22Rv1 (cell line): Measurements from ENCODE around the gene SH3BP2.

Source experiments
- H3K27ac ChIP-seq: fragments of 450-650 bp; 2 replicates; pipeline ENCODE4 v1.5.1; 2017
- CTCF ChIP-seq: fragments of 450-650 bp; IDR thresholded peaks from 2 replicates; pipeline ENCODE4 v1.5.1; 2017; ENCODE audit warnings: mild to moderate bottlenecking
- ZFX ChIP-seq: fragments of 450-650 bp; IDR thresholded peaks from 2 replicates; pipeline ENCODE4 v1.6.1; 2017; ENCODE audit warnings: antibody characterized with exemption, borderline replicate concordance

Gene SH3BP2

GRCh38 chr4:2839060-2839459, 46.2 kb downstream of the SH3BP2 start:
- H3K27ac ChIP-seq, result no peak overlapping the region
- TF ChIP-seq CTCF (no peak), ZFX (no peak)

- no peak for TF ChIP-seq ZFX
- no peak for TF ChIP-seq CTCF
- H3K27ac ChIP-seq, result peak overlapping the region; percentile 74
Measured at GRCh38 chr4:2842687-2843262, 49.9 kb downstream of the SH3BP2 start.

GRCh38 chr4:2843263-2843940, 50.5 kb downstream of the SH3BP2 start, which contains the start of gene ADD1:
Gene ADD1, plus strand, starts transcription at chr4:2843844. Its CDS starts 32,072 bp downstream, at chr4:2875916.
- TF ChIP-seq ZFX, result no peak
- TF ChIP-seq CTCF, result no peak
- peak within 1 kb of the TSS; percentile 74 for H3K27ac ChIP-seq

DNA sequence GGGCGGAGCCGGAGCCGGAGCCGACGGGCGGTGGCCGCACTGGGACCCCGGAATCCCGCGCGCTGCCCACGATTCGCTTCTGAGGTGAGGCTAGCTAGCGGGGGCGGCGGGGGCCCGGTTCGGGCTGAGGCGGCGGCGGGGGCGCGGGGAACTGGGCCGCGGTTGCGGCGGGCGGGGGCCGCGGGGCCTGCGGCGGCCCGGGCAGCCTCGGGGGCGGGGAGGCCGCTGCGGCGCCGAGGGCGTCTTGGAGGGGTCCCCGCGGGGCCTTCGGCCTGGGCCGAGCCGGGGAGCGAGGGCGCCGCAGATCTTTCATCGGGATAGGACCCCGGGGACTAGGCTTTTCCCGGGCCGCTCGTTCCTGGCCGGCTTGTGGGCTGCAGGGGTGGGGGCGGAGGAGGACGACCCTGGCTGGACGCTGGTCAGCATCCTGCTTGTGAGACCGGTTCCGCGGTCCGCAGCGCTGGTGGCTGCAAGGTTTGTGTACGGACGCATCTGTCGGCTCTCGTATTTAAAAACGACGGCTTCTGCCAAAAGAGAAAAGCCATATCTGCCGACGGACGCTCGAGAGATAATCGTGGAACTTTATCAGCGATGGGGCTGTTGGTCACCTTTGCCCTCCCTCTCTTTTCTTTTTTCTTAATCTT, 51.2 kb downstream of the SH3BP2 start:
- peak overlapping the region; percentile 74 for H3K27ac ChIP-seq
- TF ChIP-seq ZFX (no peak), CTCF (no peak)

GRCh38 chr4:2846172-2846571, 53.3 kb downstream of the SH3BP2 start:
- no peak overlapping the region for H3K27ac ChIP-seq

DNA sequence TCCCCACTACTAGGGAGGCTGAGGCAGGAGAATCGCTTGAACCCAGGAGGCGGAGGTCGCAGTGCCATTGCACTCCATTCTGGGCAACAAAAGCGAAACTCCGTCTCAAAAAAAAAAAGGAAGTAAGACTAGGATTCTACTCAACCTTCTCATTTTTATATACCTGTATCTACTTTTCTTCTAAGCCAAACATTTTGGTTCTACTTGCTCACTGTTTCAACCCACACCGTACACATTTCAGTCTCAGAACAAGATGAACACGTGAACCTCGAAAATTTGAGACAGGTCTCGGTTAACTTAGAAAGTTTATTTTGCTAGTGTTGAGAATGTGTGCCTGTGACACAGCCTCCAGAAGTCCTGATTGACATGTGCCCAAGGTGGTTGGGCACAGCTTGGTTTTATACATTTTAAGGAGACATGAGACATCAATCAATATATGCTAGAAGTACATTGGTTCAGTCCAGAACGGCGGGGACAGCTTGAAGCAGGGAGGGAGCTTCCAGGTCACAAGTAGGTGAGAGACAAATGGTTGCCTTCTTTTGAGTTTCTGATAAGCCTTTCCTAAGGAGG, 54.5 kb downstream of the SH3BP2 start:
- TF ChIP-seq ZFX (no peak), CTCF (no peak)
- no peak overlapping the region for H3K27ac ChIP-seq

More at GRCh38 chr4:2846172-2846571, 53.3 kb downstream of the SH3BP2 start:
- TF ChIP-seq CTCF, result no peak
- no peak for TF ChIP-seq ZFX
